Neural cell (in vitro differentiated cells): ENCODE results near the gene MAP4K4. TPM values are rescaled to one million over a fixed set of nuclear protein-coding genes. Genes with fewer than 3 reads are reported as not detected.

Experiments used
- H2AFZ ChIP-seq: fragments of 200-600, 300-800 bp; sonication (generic), shearing (Covaris generic); 2 replicates; pipeline ENCODE4 v1.6.0; 2014; ENCODE audit warnings: low read depth, mild to moderate bottlenecking, antibody characterized with exemption, low read length, moderate library complexity
- H3F3A ChIP-seq: fragments of 200-600 bp; shearing (Covaris generic); 2 replicates; pipeline ENCODE4 v1.6.1; 2016; ENCODE audit warnings: mild to moderate bottlenecking, moderate library complexity, mixed read lengths, antibody characterized with exemption, low read length; ENCODE audit not compliant: insufficient read depth, poor library complexity, severe bottlenecking
- H3K27ac ChIP-seq: fragments of 200-600, 300-800 bp; sonication (generic), shearing (Covaris generic); 2 replicates; pipeline ENCODE4 v1.5.1; 2014; ENCODE audit warnings: mild to moderate bottlenecking, low read length, moderate library complexity
- H3K27me3 ChIP-seq: fragments of 300-800, 200-600 bp; sonication (generic), shearing (Covaris generic); 2 replicates; pipeline ENCODE4 v1.6.0; 2014; ENCODE audit warnings: mild to moderate bottlenecking, low read depth, low read length, moderate library complexity; ENCODE audit not compliant: insufficient read depth
- H3K36me3 ChIP-seq: fragments of 300-800, 200-600 bp; sonication (generic), shearing (Covaris generic); 2 replicates; pipeline ENCODE4 v1.5.1; 2014; ENCODE audit warnings: mild to moderate bottlenecking, antibody characterized with exemption, low read length, moderate library complexity; ENCODE audit not compliant: insufficient read depth
- H3K4me2 ChIP-seq: fragments of 300-800, 200-600 bp; sonication (generic), shearing (Covaris generic); 2 replicates; pipeline ENCODE4 v1.6.0; 2014; ENCODE audit warnings: mild to moderate bottlenecking, low read length
- H3K4me3 ChIP-seq: fragments of 300-800, 200-600 bp; sonication (generic), shearing (Covaris generic); 2 replicates; pipeline ENCODE4 v1.5.1; 2014; ENCODE audit warnings: mild to moderate bottlenecking, low read length, moderate library complexity
- H3K79me2 ChIP-seq: fragments of 200-600 bp; shearing (Covaris generic); replicated peaks from 2 replicates; pipeline ENCODE4 v1.6.0; 2014; ENCODE audit warnings: mild to moderate bottlenecking, low read length, moderate library complexity; ENCODE audit not compliant: insufficient read depth
- H3K9ac ChIP-seq: fragments of 300-800, 200-600 bp; sonication (generic), shearing (Covaris generic); 2 replicates; pipeline ENCODE4 v1.6.1; 2016; ENCODE audit warnings: mild to moderate bottlenecking, low read length, mixed read lengths
- H3K9me2 ChIP-seq: fragments of 200-600 bp; shearing (Covaris generic); 2 replicates; pipeline ENCODE4 v1.6.1; 2016; ENCODE audit warnings: mild to moderate bottlenecking, low read length, mixed read lengths; ENCODE audit not compliant: insufficient read depth
- H3K9me3 ChIP-seq: fragments of 200-600, 300-800 bp; sonication (generic), shearing (Covaris generic); 2 replicates; pipeline ENCODE4 v1.6.1; 2016; ENCODE audit warnings: mild to moderate bottlenecking, mixed run types, low read length, moderate library complexity, mixed read lengths
- H4K20me1 ChIP-seq: fragments of 200-600 bp; shearing (Covaris generic); 2 replicates; pipeline ENCODE4 v1.6.1; 2016; ENCODE audit warnings: mild to moderate bottlenecking, mixed run types; ENCODE audit not compliant: insufficient read depth
- EP300 ChIP-seq: fragments of 450-650 bp; conservative IDR thresholded peaks from 2 replicates; pipeline ENCODE4 v1.6.1; 2014; ENCODE audit warnings: antibody characterized with exemption, mild to moderate bottlenecking, moderate library complexity; ENCODE audit not compliant: poor library complexity, severe bottlenecking
- EZH2 ChIP-seq: fragments of 200-600, 300-800 bp; shearing (Covaris generic), sonication (generic); IDR thresholded peaks from 2 replicates; pipeline ENCODE4 v1.6.1; 2014; ENCODE audit warnings: antibody characterized with exemption, low read length, borderline replicate concordance, mild to moderate bottlenecking; ENCODE audit not compliant: insufficient read depth, poor library complexity, severe bottlenecking
- MXI1 ChIP-seq: fragments of 450-650 bp; conservative IDR thresholded peaks from 2 replicates; pipeline ENCODE4 v1.6.1; 2014; ENCODE audit warnings: antibody characterized with exemption, mild to moderate bottlenecking; ENCODE audit not compliant: poor library complexity, severe bottlenecking
- POLR2AphosphoS5 ChIP-seq: IDR thresholded peaks from 2 replicates; pipeline ENCODE4 v1.6.1; 2012
- RAD21 ChIP-seq: fragments of 450-650 bp; conservative IDR thresholded peaks from 2 replicates; pipeline ENCODE4 v1.6.1; 2014; ENCODE audit warnings: antibody characterized with exemption, mild to moderate bottlenecking, moderate library complexity
- SMC3 ChIP-seq: fragments of 450-650 bp; conservative IDR thresholded peaks from 2 replicates; pipeline ENCODE4 v1.6.1; 2014; ENCODE audit warnings: antibody characterized with exemption, mild to moderate bottlenecking, moderate library complexity; ENCODE audit not compliant: poor library complexity
- TAF1 ChIP-seq: IDR thresholded peaks from 2 replicates; pipeline ENCODE4 v1.6.1; 2012; ENCODE audit warnings: low read depth
- polyA minus RNA-seq: library from RNA; depleted of rRNA, polyadenylated mRNA; stranded (reverse); fragments of >200 nt; gene quantifications from 2 replicates; pipeline ENCODE4 v1.2.3, GENCODE V29; 2014
- polyA plus RNA-seq: library from polyadenylated mRNA; depleted of rRNA; stranded (reverse); fragments of >200 nt; gene quantifications from 2 replicates; pipeline ENCODE4 v1.2.3, GENCODE V29; 2014
- TF ChIP-seq, protein P1 (sequence below): fragments of 450-650 bp; IDR thresholded peaks from 2 replicates; pipeline ENCODE4 v1.5.1; 2014; ENCODE audit warnings: antibody characterized with exemption, mild to moderate bottlenecking, moderate library complexity; ENCODE audit not compliant: poor library complexity, severe bottlenecking
- TF ChIP-seq, protein P2 (sequence below): IDR thresholded peaks from 2 replicates; pipeline ENCODE4 v1.6.1; 2012; ENCODE audit warnings: borderline replicate concordance

The MAP4K4 gene
- polyA plus RNA-seq = 125 and 127 TPM in 2 replicates
- polyA minus RNA-seq = 287 and 311 TPM in 2 replicates

DNA sequence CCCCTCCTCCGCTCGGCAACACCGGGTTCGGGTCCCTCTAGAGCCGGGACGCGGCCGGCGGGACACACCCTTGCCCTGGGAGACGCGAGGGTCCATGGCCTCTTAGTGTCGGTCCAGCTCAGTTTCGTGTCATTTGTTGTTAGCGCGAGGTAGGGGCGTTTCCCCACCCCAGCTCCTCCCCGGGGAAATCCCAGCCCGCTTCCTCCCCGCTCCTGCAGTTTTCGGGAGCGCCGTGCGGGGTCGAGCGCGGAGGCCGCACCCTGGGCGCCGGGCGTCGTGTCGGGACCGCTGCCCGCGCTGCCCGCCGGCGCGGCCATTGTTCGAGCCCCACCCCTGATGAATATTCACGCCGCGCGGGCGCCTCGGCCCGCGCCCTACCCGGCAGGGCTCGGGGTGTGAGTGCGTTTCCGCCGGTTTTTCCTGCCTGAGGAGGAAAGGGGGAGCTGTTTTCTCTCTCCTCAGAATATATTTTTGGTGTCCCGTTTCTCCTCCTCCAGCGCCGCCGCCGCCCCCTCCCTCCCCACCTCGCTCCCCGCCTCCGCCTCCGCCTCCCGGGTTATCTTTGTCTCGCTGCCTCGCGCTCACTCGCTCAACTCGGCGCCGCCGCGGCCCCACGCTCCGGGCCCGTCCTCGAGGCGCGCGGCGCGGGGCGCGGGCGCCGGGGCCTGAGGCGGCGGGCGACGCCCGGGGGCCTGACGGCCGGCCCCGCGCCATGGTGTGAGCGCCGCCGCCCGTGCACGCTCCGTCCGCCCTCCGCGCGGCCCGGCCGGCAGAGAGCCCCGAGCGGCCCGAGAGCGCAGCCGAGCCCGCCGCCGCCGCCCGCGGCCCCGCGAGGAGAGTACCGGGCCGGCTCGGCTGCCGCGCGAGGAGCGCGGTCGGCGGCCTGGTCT, at the start of gene MAP4K4:
MAP4K4 (plus strand) TSS at position 584 of the 890 bp plus-strand sequence. CDS start 374 bp downstream, outside the sequence.
- Histone ChIP-seq H3K4me3 (peak within 1 kb of the TSS; percentile 82), H3K9me3 (no peaks in the 10 kb centered on the region), H3K27me3 (no peaks in the 10 kb centered on the region), H3K36me3 (peaks cover 1% of the 10 kb centered on the region), H3K79me2 (peaks cover 43% of the 10 kb centered on the region), H4K20me1 (peaks cover 19% of the 10 kb centered on the region), H3K9me2 (no peaks in the 10 kb centered on the region), H2AFZ (peak within 1 kb of the TSS; percentile 94), H3K4me2 (peak within 1 kb of the TSS; percentile 90), H3F3A (no peaks in the 10 kb centered on the region), H3K27ac (peak within 1 kb of the TSS; percentile 80), H3K9ac (peak within 1 kb of the TSS; percentile 90)
- TF ChIP-seq SMC3 = peak; percentile 34
- TF ChIP-seq, protein P1, sequence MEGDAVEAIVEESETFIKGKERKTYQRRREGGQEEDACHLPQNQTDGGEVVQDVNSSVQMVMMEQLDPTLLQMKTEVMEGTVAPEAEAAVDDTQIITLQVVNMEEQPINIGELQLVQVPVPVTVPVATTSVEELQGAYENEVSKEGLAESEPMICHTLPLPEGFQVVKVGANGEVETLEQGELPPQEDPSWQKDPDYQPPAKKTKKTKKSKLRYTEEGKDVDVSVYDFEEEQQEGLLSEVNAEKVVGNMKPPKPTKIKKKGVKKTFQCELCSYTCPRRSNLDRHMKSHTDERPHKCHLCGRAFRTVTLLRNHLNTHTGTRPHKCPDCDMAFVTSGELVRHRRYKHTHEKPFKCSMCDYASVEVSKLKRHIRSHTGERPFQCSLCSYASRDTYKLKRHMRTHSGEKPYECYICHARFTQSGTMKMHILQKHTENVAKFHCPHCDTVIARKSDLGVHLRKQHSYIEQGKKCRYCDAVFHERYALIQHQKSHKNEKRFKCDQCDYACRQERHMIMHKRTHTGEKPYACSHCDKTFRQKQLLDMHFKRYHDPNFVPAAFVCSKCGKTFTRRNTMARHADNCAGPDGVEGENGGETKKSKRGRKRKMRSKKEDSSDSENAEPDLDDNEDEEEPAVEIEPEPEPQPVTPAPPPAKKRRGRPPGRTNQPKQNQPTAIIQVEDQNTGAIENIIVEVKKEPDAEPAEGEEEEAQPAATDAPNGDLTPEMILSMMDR = peak; percentile 54
- TF ChIP-seq, protein P2, sequence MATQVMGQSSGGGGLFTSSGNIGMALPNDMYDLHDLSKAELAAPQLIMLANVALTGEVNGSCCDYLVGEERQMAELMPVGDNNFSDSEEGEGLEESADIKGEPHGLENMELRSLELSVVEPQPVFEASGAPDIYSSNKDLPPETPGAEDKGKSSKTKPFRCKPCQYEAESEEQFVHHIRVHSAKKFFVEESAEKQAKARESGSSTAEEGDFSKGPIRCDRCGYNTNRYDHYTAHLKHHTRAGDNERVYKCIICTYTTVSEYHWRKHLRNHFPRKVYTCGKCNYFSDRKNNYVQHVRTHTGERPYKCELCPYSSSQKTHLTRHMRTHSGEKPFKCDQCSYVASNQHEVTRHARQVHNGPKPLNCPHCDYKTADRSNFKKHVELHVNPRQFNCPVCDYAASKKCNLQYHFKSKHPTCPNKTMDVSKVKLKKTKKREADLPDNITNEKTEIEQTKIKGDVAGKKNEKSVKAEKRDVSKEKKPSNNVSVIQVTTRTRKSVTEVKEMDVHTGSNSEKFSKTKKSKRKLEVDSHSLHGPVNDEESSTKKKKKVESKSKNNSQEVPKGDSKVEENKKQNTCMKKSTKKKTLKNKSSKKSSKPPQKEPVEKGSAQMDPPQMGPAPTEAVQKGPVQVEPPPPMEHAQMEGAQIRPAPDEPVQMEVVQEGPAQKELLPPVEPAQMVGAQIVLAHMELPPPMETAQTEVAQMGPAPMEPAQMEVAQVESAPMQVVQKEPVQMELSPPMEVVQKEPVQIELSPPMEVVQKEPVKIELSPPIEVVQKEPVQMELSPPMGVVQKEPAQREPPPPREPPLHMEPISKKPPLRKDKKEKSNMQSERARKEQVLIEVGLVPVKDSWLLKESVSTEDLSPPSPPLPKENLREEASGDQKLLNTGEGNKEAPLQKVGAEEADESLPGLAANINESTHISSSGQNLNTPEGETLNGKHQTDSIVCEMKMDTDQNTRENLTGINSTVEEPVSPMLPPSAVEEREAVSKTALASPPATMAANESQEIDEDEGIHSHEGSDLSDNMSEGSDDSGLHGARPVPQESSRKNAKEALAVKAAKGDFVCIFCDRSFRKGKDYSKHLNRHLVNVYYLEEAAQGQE = no peak
- TF ChIP-seq EP300 = peak; percentile 37
- TF ChIP-seq TAF1 = no peak
- TF ChIP-seq EZH2 = no peak
- peak; percentile 46 for TF ChIP-seq MXI1
- no peak for TF ChIP-seq RAD21
- TF ChIP-seq POLR2AphosphoS5 = peak; percentile 55

- Histone ChIP-seq H3K27ac (no peak overlapping the region), H3K9me2 (no peaks in the 10 kb centered on the region), H3K79me2 (no peaks in the 10 kb centered on the region), H3K27me3 (no peaks in the 10 kb centered on the region), H3K9me3 (no peaks in the 10 kb centered on the region), H3K4me3 (no peak overlapping the region), H2AFZ (no peak overlapping the region), H3K9ac (no peak overlapping the region), H3F3A (no peaks in the 10 kb centered on the region), H3K36me3 (no peaks in the 10 kb centered on the region), H3K4me2 (no peak overlapping the region), H4K20me1 (no peaks in the 10 kb centered on the region)
- no peak for TF ChIP-seq EP300
- TF ChIP-seq, protein P1 = no peak
- TF ChIP-seq SMC3 = no peak
- TF ChIP-seq EZH2 = no peak
- TF ChIP-seq POLR2AphosphoS5 = no peak
- TF ChIP-seq MXI1 = no peak
- TF ChIP-seq RAD21 = no peak
- TF ChIP-seq, protein P2 = no peak
- TF ChIP-seq TAF1 = no peak
Observed at GRCh38 chr2:101653469-101653868, 44.0 kb upstream of the MAP4K4 start.
